Central memory CD4-positive, alpha-beta T cell (primary cell): ENCODE measurements around the gene RUNX3.
"Not testable (repeated sequence)": the region's sequence is repeated elsewhere in the genome, so short reads cannot be mapped to it uniquely, and the experiment has no call there.

Experiments
- DNase-seq: peaks from one replicate; pipeline ENCODE4 v3.0.0; 2022

The RUNX3 gene

GRCh38 chr1:24900486-24900849, 29.6 kb downstream of the RUNX3 start:
- no peak for DNase-seq

GRCh38 chr1:24899581-24900485, 30.2 kb downstream of the RUNX3 start:
- no peak for DNase-seq

GRCh38 chr1:24898909-24899439, 31.1 kb downstream of the RUNX3 start:
- no peak for DNase-seq

- no peak for DNase-seq
Measured at GRCh38 chr1:24898152-24898908, 31.7 kb downstream of the RUNX3 start.

- no peak for DNase-seq
Measured at GRCh38 chr1:24897263-24898151, 32.6 kb downstream of the RUNX3 start.

- DNase-seq: no peak
Measured at GRCh38 chr1:24896596-24897262, 33.3 kb downstream of the RUNX3 start.

GRCh38 chr1:24896176-24896575, 33.9 kb downstream of the RUNX3 start:
- no peak for DNase-seq

GRCh38 chr1:24895511-24895910, 34.6 kb downstream of the RUNX3 start:
- no peak for DNase-seq

GRCh38 chr1:24894002-24894401, 36.1 kb downstream of the RUNX3 start:
- DNase-seq: no peak

- DNase-seq: no peak
Measured at GRCh38 chr1:24893431-24893830, 36.6 kb downstream of the RUNX3 start.

GRCh38 chr1:24892188-24893153, 37.6 kb downstream of the RUNX3 start:
- DNase-seq: no peak

GRCh38 chr1:24891367-24891766, 38.7 kb downstream of the RUNX3 start:
- not testable (repeated sequence) for DNase-seq

- DNase-seq: no peak
Measured at GRCh38 chr1:24890887-24891286, 39.2 kb downstream of the RUNX3 start.

- no peak for DNase-seq
Measured at GRCh38 chr1:24888971-24889676, 41.0 kb downstream of the RUNX3 start.

- no peak for DNase-seq
Measured at GRCh38 chr1:24888061-24888970, 41.8 kb downstream of the RUNX3 start.

GRCh38 chr1:24886241-24886640, 43.8 kb downstream of the RUNX3 start:
- no peak for DNase-seq

- no peak for DNase-seq
Measured at GRCh38 chr1:24884751-24885150, 45.3 kb downstream of the RUNX3 start.

GRCh38 chr1:24881034-24881433, 49.0 kb downstream of the RUNX3 start:
- no peak for DNase-seq
